ENCODE results near the gene SEMA5B. TPM values are rescaled to one million over a fixed set of nuclear protein-coding genes. Genes with fewer than 3 reads are reported as not detected.

SEMA5B gene
- total RNA-seq, 2 experiments from 2014 or later, result 0.22 TPM; not detected in 1

DNA sequence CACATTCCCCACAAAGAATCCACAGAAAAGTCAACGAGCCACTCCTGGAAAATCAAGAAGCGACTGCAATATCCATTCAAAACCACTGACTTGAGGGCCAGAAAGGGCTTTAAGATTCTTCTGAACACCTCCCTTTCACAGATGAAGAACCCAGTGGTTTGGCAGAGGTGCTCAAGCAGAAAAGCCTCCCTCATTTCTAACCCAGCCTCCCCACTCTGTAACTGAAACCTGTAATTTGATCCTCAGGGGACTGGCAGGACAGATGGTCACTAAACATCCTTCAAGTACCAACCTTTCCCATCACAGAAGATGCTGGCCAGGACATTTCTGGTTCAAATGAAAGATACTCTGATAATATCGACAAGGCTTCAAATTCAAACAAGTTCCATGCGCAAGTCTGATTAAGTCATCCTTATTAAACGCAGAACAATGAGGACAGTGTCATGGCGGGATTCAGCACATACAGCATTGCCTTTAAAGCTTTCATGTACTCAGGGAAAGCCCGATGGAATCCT, 5.5 kb downstream of the SEMA5B start:
- ATAC-seq (ENCODE audit: poor library complexity) (no peak), DNase-seq (no peak)
- Histone ChIP-seq H3K36me3 (ENCODE audit: insufficient read depth, low read length) (no peaks in the 10 kb centered on the region), H3K27ac (ENCODE audit: low read depth in 1 of 2, low read length in 2 of 2) (no peak overlapping the region), H3K27me3 (ENCODE audit: control insufficient read depth in 1 of 2, insufficient read depth in 2 of 2, low read length in 2 of 2) (peaks cover 61 to 62% of the 10 kb centered on the region in 2 experiments), H3K9me3 (ENCODE audit: control insufficient read depth in 1 of 2, insufficient read depth in 1 of 2, low read length in 2 of 2) (peaks cover 0 to 9% of the 10 kb centered on the region in 2 experiments), H3K4me3 (ENCODE audit: low read length) (no peak overlapping the region), H3K4me1 (ENCODE audit: insufficient read depth, low read length) (peaks cover 13% of the 10 kb centered on the region)
- ChIA-PET CTCF (no interaction called here), POLR2A (no interaction called here)
- Mint-ChIP-seq H3K27me3 (peaks cover 84% of the 10 kb centered on the region), H3K36me3 (ENCODE audit: low read depth) (no peaks in the 10 kb centered on the region), H3K9me3 (no peaks in the 10 kb centered on the region), H3K27ac (no peak overlapping the region), H3K4me1 (ENCODE audit: low read depth) (peaks cover 6% of the 10 kb centered on the region), H3K4me3 (no peak overlapping the region)
- TF ChIP-seq, protein P1, sequence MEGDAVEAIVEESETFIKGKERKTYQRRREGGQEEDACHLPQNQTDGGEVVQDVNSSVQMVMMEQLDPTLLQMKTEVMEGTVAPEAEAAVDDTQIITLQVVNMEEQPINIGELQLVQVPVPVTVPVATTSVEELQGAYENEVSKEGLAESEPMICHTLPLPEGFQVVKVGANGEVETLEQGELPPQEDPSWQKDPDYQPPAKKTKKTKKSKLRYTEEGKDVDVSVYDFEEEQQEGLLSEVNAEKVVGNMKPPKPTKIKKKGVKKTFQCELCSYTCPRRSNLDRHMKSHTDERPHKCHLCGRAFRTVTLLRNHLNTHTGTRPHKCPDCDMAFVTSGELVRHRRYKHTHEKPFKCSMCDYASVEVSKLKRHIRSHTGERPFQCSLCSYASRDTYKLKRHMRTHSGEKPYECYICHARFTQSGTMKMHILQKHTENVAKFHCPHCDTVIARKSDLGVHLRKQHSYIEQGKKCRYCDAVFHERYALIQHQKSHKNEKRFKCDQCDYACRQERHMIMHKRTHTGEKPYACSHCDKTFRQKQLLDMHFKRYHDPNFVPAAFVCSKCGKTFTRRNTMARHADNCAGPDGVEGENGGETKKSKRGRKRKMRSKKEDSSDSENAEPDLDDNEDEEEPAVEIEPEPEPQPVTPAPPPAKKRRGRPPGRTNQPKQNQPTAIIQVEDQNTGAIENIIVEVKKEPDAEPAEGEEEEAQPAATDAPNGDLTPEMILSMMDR (IDR thresholded peaks at IDR 0.05), result no peak
- intact Hi-C loops (cut with DNase I, micrococcal nuclease), result loop anchor here in 1 of 2 experiments (10.0 kb wide), 1 partner anchor 267 kb away; no protein-coding TSS in a partner anchor

DNA sequence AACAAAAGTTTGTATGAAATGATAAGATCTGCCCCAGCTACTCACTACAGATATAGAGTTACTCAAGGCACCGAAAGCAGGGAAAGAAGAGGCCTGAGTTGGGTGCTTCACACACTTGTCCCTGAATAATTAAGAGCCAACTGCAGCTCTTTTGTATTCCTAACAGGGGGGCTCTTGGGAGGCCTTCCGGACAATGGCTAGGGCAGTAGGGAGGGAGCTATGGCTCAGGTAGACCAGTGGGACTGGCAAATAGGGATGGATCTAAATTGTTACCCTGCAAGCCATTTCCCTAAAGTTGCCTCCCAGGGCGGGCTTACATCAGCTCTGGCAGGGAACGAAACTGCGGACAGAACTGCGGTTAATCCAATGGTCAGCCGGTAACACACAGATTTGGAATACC, 6.2 kb downstream of the SEMA5B start:
- Histone ChIP-seq H3K27ac (ENCODE audit: low read depth in 1 of 2, low read length in 2 of 2) (no peak overlapping the region), H3K9me3 (ENCODE audit: control insufficient read depth in 1 of 2, insufficient read depth in 1 of 2, low read length in 2 of 2) (peaks cover 0 to 4% of the 10 kb centered on the region in 2 experiments), H3K4me1 (ENCODE audit: insufficient read depth, low read length) (peaks cover 6% of the 10 kb centered on the region), H3K27me3 (ENCODE audit: control insufficient read depth in 1 of 2, insufficient read depth in 2 of 2, low read length in 2 of 2) (peaks cover 55 to 56% of the 10 kb centered on the region in 2 experiments), H3K36me3 (ENCODE audit: insufficient read depth, low read length) (no peaks in the 10 kb centered on the region), H3K4me3 (ENCODE audit: low read length) (no peak overlapping the region)
- intact Hi-C loops (cut with DNase I, micrococcal nuclease), result loop anchor here in 1 of 2 experiments (10.0 kb wide), 1 partner anchor 267 kb away; no protein-coding TSS in a partner anchor
- ATAC-seq (ENCODE audit: poor library complexity), result no peak
- no peak overlapping the region for H3K4me3 Mint-ChIP-seq
- peaks cover 80% of the 10 kb centered on the region for H3K27me3 Mint-ChIP-seq
- TF ChIP-seq, protein P1 (IDR thresholded peaks at IDR 0.05), result no peak
- no peak for DNase-seq
- H3K4me1 Mint-ChIP-seq (ENCODE audit: low read depth), result peaks cover 6% of the 10 kb centered on the region
- no peaks in the 10 kb centered on the region for H3K9me3 Mint-ChIP-seq
- ChIA-PET CTCF (no interaction called here), POLR2A (no interaction called here)
- no peaks in the 10 kb centered on the region for H3K36me3 Mint-ChIP-seq (ENCODE audit: low read depth)
- no peak overlapping the region for H3K27ac Mint-ChIP-seq

GRCh38 chr3:123020709-123021108, 6.9 kb downstream of the SEMA5B start:
- H3K9me3 Mint-ChIP-seq, result no peaks in the 10 kb centered on the region
- H3K36me3 ChIP-seq (ENCODE audit: insufficient read depth, low read length), result no peaks in the 10 kb centered on the region
- CTCF ChIA-PET, result no interaction called here
- intact Hi-C loops (cut with DNase I, micrococcal nuclease), result loop anchor here in 1 of 2 experiments (10.0 kb wide), 1 partner anchor 266 kb away; no protein-coding TSS in a partner anchor
- H3K4me3 Mint-ChIP-seq, result no peak overlapping the region
- no peaks in the 10 kb centered on the region for H3K9me3 ChIP-seq (ENCODE audit: control insufficient read depth in 1 of 2, insufficient read depth in 1 of 2, low read length in 2 of 2)
- peaks cover 1% of the 10 kb centered on the region for H3K4me1 Mint-ChIP-seq (ENCODE audit: low read depth)
- ATAC-seq (ENCODE audit: poor library complexity) (no peak), DNase-seq (no peak)
- H3K27ac ChIP-seq (ENCODE audit: low read depth in 1 of 2, low read length in 2 of 2), result no peak overlapping the region
- H3K27me3 ChIP-seq (ENCODE audit: control insufficient read depth in 1 of 2, insufficient read depth in 2 of 2, low read length in 2 of 2), result peaks cover 50 to 51% of the 10 kb centered on the region in 2 experiments
- no peaks in the 10 kb centered on the region for H3K4me1 ChIP-seq (ENCODE audit: insufficient read depth, low read length)
- TF ChIP-seq, protein P1 (IDR thresholded peaks at IDR 0.05), result no peak
- POLR2A ChIA-PET, result no interaction called here
- H3K27me3 Mint-ChIP-seq, result peaks cover 75% of the 10 kb centered on the region
- H3K4me3 ChIP-seq (ENCODE audit: low read length), result no peak overlapping the region
- H3K36me3 Mint-ChIP-seq (ENCODE audit: low read depth), result no peaks in the 10 kb centered on the region
- no peak overlapping the region for H3K27ac Mint-ChIP-seq
